HepG2 (cell line): ENCODE results near the gene STMND1. TPM values are rescaled to one million over a fixed set of nuclear protein-coding genes. Genes with fewer than 3 reads are reported as not detected.

Experiments
- ATAC-seq: fragments of 200-7000 bp; cut with Tn5 transposase; 3 replicates; pipeline ENCODE4 v1.9.1; 2020; ENCODE audit warnings: mild to moderate bottlenecking, moderate library complexity
- Bru-seq: library from RNA; stranded (reverse); fragments of 400-500 nt; gene quantifications from one replicate; lab custom pipeline; 2021; lab: Mats Ljungman, UMichigan
- BruChase-seq, 2 experiments: library from RNA; stranded (reverse); fragments of 400-500 nt; gene quantifications; one replicate each; lab custom pipeline; 2021; lab: Mats Ljungman, UMichigan
- BruUV-seq: library from RNA; stranded (reverse); fragments of 400-500 nt; replicated peaks from 2 replicates; lab custom pipeline; 2021; lab: Mats Ljungman, UMichigan
- CTCF ChIA-PET: fragments of 300-600 bp; formaldehyde crosslinking; extraction: SDS; loops from one replicate; lab custom pipeline; 2021; ENCODE audit warnings: low total read pairs, inconsistent platforms, low intra/inter-chr PET ratio; lab: Yijun Ruan, JAX
- POLR2A ChIA-PET: fragments of 350-600 bp; sonication (Branson Sonifier 250); formaldehyde crosslinking; loops from one replicate; lab custom pipeline; 2020; ENCODE audit warnings: antibody characterized with exemption, inconsistent platforms; lab: Yijun Ruan, JAX
- DNase-seq: peaks from one replicate; pipeline ENCODE4 v3.0.0-alpha.2; 2015; ENCODE audit warnings: low spot score
- FAIRE-seq: peaks from 3 replicates; lab custom pipeline; 2011; peaks lifted over from hg19 to GRCh38; lab: Jason Lieb, UNC
- H2AFZ ChIP-seq: one replicate; pipeline ENCODE4 v1.6.1; 2011; ENCODE audit warnings: low read length, inconsistent platforms
- H3K27ac ChIP-seq: fragments of 300-600 bp; 3 replicates; pipeline ENCODE4 v1.8.0; 2011; ENCODE audit warnings: mixed run types, mild to moderate bottlenecking, mixed read lengths, low read length, inconsistent platforms; ENCODE audit not compliant: insufficient read depth; ENCODE audit errors: extremely low read length
- H3K27me3 ChIP-seq, 2 experiments: fragments of 200-600 bp in 1 of 2; 2 replicates in 1 of 2; 3 replicates in 1 of 2; pipeline versions ENCODE4 v1.6.0 to v1.8.0; 2011; ENCODE audit warnings: low read length in 2 of 2, mild to moderate bottlenecking in 2 of 2, moderate library complexity in 2 of 2, inconsistent platforms in 1 of 2; ENCODE audit not compliant: insufficient read depth in 2 of 2, control insufficient read depth in 1 of 2
- H3K36me3 ChIP-seq, 2 experiments: fragments of 200-600 bp in 1 of 2; replicated peaks in 1 of 2; 2 replicates in 1 of 2; 3 replicates in 1 of 2; pipeline versions ENCODE4 v1.5.1 to v1.8.0; 2011; ENCODE audit warnings: low read length in 2 of 2, inconsistent platforms in 1 of 2; ENCODE audit not compliant: insufficient read depth in 2 of 2, control insufficient read depth in 1 of 2
- H3K4me1 ChIP-seq: 2 replicates; pipeline ENCODE4 v1.5.1; 2012; ENCODE audit warnings: low read length, inconsistent platforms; ENCODE audit not compliant: insufficient read depth
- H3K4me2 ChIP-seq: 2 replicates; pipeline ENCODE4 v1.6.0; 2011; ENCODE audit warnings: low read depth, low read length, inconsistent platforms
- H3K4me3 ChIP-seq, 3 experiments: fragments of 200-600 bp in 1 of 3; sonication (generic), shearing (Covaris generic) in 1 of 3; replicated peaks in 1 of 3; 2 replicates each; pipeline ENCODE4 v1.5.1; 2011 to 2016; ENCODE audit warnings: low read length in 3 of 3, inconsistent platforms in 2 of 3, low read depth in 2 of 3, mild to moderate bottlenecking in 2 of 3, control low read depth in 1 of 3, mixed read lengths in 1 of 3; ENCODE audit not compliant: insufficient read depth in 1 of 3
- H3K79me2 ChIP-seq: one replicate; pipeline ENCODE4 v1.6.1; 2011; ENCODE audit warnings: low read length, inconsistent platforms; ENCODE audit not compliant: insufficient read depth
- H3K9ac ChIP-seq: 2 replicates; pipeline ENCODE4 v1.6.0; 2011; ENCODE audit warnings: mild to moderate bottlenecking, low read depth, low read length, inconsistent platforms; ENCODE audit not compliant: insufficient read depth
- H3K9me3 ChIP-seq: 2 replicates; pipeline ENCODE4 v1.5.1; 2012; ENCODE audit warnings: mild to moderate bottlenecking, low read length
- H4K20me1 ChIP-seq: 2 replicates; pipeline ENCODE4 v1.6.0; 2011; ENCODE audit warnings: inconsistent platforms, mild to moderate bottlenecking, low read length, moderate library complexity; ENCODE audit not compliant: insufficient read depth
- ATF7 ChIP-seq, 2 experiments: fragments of 450-650 bp in 1 of 2; sonication (generic) in 1 of 2; formaldehyde crosslinking in 1 of 2; IDR thresholded peaks; 2 replicates each; pipeline versions ENCODE4 v1.4.0 to v1.6.1; 2016 to 2020; ENCODE audit warnings: antibody characterized with exemption in 1 of 2, mild to moderate bottlenecking in 1 of 2, missing genetic modification reagents in 1 of 2
- HOXA3 ChIP-seq: sonication (generic); formaldehyde crosslinking; IDR thresholded peaks from 2 replicates; pipeline ENCODE4 v1.5.0; 2020; ENCODE audit warnings: missing genetic modification reagents
- TFDP1 ChIP-seq: IDR thresholded peaks from 2 replicates; pipeline ENCODE4 v1.6.1; 2016; ENCODE audit warnings: missing compliant biosample characterization, missing genetic modification reagents, borderline replicate concordance
- ZNF800 ChIP-seq: sonication (generic); formaldehyde crosslinking; IDR thresholded peaks from 2 replicates; pipeline ENCODE4 v1.4.0; 2020; ENCODE audit warnings: missing genetic modification reagents
- WGBS: methylation state at CpG from one replicate; pipeline ENCODE4 v1.1.6; 2017; ENCODE audit warnings: low lambda C conversion rate; 5-methylcytosine and 5-hydroxymethylcytosine counted together
- in situ Hi-C: cut with HindIII; loops from 2 replicates; pipeline ENCODE4 v1.10.0; 2017; ENCODE audit warnings: low pct_unique_long_range_greater_than_20kb; ENCODE audit not compliant: extremely low pct_ligation_motif_present
- intact Hi-C: fragments of 100-400 bp; cut with micrococcal nuclease; formaldehyde crosslinking; loops from one replicate; pipeline ENCODE4 v1.10.0; 2022; ENCODE audit not compliant: unreplicated experiment
- long read RNA-seq, 2 experiments: library from RNA in 1 of 2; library from polyadenylated mRNA in 1 of 2; stranded (forward) in 1 of 2; unstranded in 1 of 2; transcript quantifications; one replicate each; pipeline ENCODE4 v2.0.0, GENCODE V29; 2019 to 2022
- polyA minus RNA-seq, 3 experiments: library from RNA; depleted of rRNA, polyadenylated mRNA; stranded (reverse); fragments of >200 nt; gene quantifications; 2 replicates each; pipeline ENCODE4 v1.2.3, GENCODE V29; 2011; ENCODE audit warnings: low replicate concordance in 1 of 3
- polyA plus RNA-seq, 8 experiments: library from polyadenylated mRNA; depleted of rRNA in 3 of 8; stranded (reverse) in 7 of 8; unstranded in 1 of 8; fragments of >200 nt; fragmentation: Illumina TruSeq in 4 of 8; extraction: Trizol in 4 of 8; gene quantifications; 2 replicates each; pipeline versions ENCODE4 v1.2.1 to v1.2.3, GENCODE V29; 2011 to 2016; ENCODE audit warnings: low read depth in 4 of 8, missing spikeins in 1 of 8, mixed read lengths in 1 of 8; ENCODE audit not compliant: insufficient read depth in 1 of 8
- total RNA-seq, 5 experiments: library from RNA; depleted of rRNA; stranded (reverse); fragments of >200 nt; fragmentation: Illumina TruSeq; extraction: Trizol; gene quantifications; 2 replicates each; pipeline ENCODE4 v1.2.3, GENCODE V29; 2016; ENCODE audit warnings: low read depth in 1 of 5

STMND1 gene
- total RNA-seq (2016; rRNA removed; fragmentation: Illumina TruSeq; extraction: Trizol) (not detected in 2 replicates), polyA plus RNA-seq (2011; rRNA removed) (not detected in 2 replicates), polyA minus RNA-seq (2011; rRNA and poly(A)+ RNA removed; ENCODE audit: low replicate concordance) (not detected in 2 replicates), Bru-seq, nascent RNA (percentile 8 among the genes with signal in this experiment), BruChase-seq, experiment 1, labeled RNA remaining after a 6-hour chase (percentile 4 among the genes with signal in this experiment), BruChase-seq, experiment 2, labeled RNA remaining after a 2-hour chase (not detected)
- not detected in 2 replicates for total RNA-seq (2016; cell fraction: cytosol; rRNA removed; fragmentation: Illumina TruSeq; extraction: Trizol; ENCODE audit: low read depth)
- total RNA-seq (2016; cell fraction: insoluble cytoplasmic fraction; rRNA removed; fragmentation: Illumina TruSeq; extraction: Trizol) = not detected in 2 replicates
- total RNA-seq (2016; cell fraction: membrane; rRNA removed; fragmentation: Illumina TruSeq; extraction: Trizol) = not detected in 2 replicates
- total RNA-seq (2016; cell fraction: nucleus; rRNA removed; fragmentation: Illumina TruSeq; extraction: Trizol) = not detected in 2 replicates
- polyA plus RNA-seq (2011; cell fraction: cytosol; rRNA removed) = not detected in 2 replicates
- polyA plus RNA-seq (2011; cell fraction: nucleus; rRNA removed) = not detected in 2 replicates
- not detected in 2 replicates for polyA plus RNA-seq (2012)
- not detected in 2 replicates for polyA plus RNA-seq (2016; cell fraction: cytosol; fragmentation: Illumina TruSeq; extraction: Trizol; ENCODE audit: low read depth)
- polyA plus RNA-seq (2016; cell fraction: insoluble cytoplasmic fraction; fragmentation: Illumina TruSeq; extraction: Trizol; ENCODE audit: low read depth) = not detected in 2 replicates
- polyA plus RNA-seq (2016; cell fraction: membrane; fragmentation: Illumina TruSeq; extraction: Trizol; ENCODE audit: low read depth) = not detected in 2 replicates
- polyA plus RNA-seq (2016; cell fraction: nucleus; fragmentation: Illumina TruSeq; extraction: Trizol; ENCODE audit: insufficient read depth, low read depth) = not detected in 2 replicates
- not detected in 2 replicates for polyA minus RNA-seq (2011; cell fraction: cytosol; rRNA and poly(A)+ RNA removed)
- not detected in 2 replicates for polyA minus RNA-seq (2011; cell fraction: nucleus; rRNA and poly(A)+ RNA removed)
- long read RNA-seq, experiment 1 = 0 reads
- long read RNA-seq, experiment 2 = 0 reads

- no peak within 1 kb of the TSS for H2AFZ ChIP-seq
- TF ChIP-seq TFDP1 = peak; percentile 25; the same call in 1 of the 2 replicates
- TF ChIP-seq ATF7 (IDR thresholded peaks at IDR 0.05) = peak; percentile 90
- TF ChIP-seq ATF7 (CRISPR knock-in tag; IDR thresholded peaks at IDR 0.05) = no peak
- no peak for TF ChIP-seq HOXA3 (CRISPR knock-in tag)
- peak; percentile 92 for TF ChIP-seq ZNF800 (CRISPR knock-in tag)
- in situ Hi-C loops = no loop called here
- BruUV-seq = no TSS peak
- ChIA-PET CTCF (no interaction called here), POLR2A (no interaction called here)
- 35% methylated on average over 54 of the region's 57 CpGs for WGBS
- peaks cover 11% of the 10 kb centered on the region for H3K4me1 ChIP-seq
- H3K79me2 ChIP-seq = no peaks in the 10 kb centered on the region
- H3K9ac ChIP-seq = no peak within 1 kb of the TSS
- intact Hi-C loops = no loop called here
- FAIRE-seq = no peak
- H3K4me2 ChIP-seq = peak within 1 kb of the TSS; percentile 58
- peaks cover 0 to 19% of the 10 kb centered on the region in 2 experiments; a peak in 2 of 5 replicates for H3K27me3 ChIP-seq
- no peak within 1 kb of the TSS for H3K27ac ChIP-seq
- peak; percentile 54; the same call in 2 of the 3 replicates for ATAC-seq
- H3K36me3 ChIP-seq = no peaks in the 10 kb centered on the region
- H4K20me1 ChIP-seq = no peaks in the 10 kb centered on the region
- H3K9me3 ChIP-seq = no peaks in the 10 kb centered on the region
- DNase-seq = no peak
- peak within 1 kb of the TSS; percentile 21 to 43 (median 33); a peak in 3 of 6 replicates for H3K4me3 ChIP-seq
These were observed at the start of gene STMND1 for GRCh38 chr6:17101422-17102257. TSS of gene STMND1 (plus strand) at chr6:17102050. CDS start at chr6:17102258, 208 bp downstream.
